ENCODE data around the gene KSR2.

GRCh38 chr12:117404203-117404853 lies 564.5 kb downstream of the KSR2 start:
- TF ChIP-seq CTCF (IDR thresholded peaks at IDR 0.05; ENCODE audit: low read depth, low read length, poor library complexity, severe bottlenecking) (no peak), EZH2phosphoT487 (IDR thresholded peaks at IDR 0.05; ENCODE audit: borderline replicate concordance, low read length) (no peak)
